ENCODE measurements around the gene PLAC8L1. TPM values are rescaled to one million over a fixed set of nuclear protein-coding genes. Genes with fewer than 3 reads are reported as not detected.

PLAC8L1 gene
- total and polyA plus RNA-seq, 2 of the 13 experiments (the other 11 are each of a cell fraction or from before 2014, with no cell fraction given), result 0.44 TPM; not detected in 1

DNA sequence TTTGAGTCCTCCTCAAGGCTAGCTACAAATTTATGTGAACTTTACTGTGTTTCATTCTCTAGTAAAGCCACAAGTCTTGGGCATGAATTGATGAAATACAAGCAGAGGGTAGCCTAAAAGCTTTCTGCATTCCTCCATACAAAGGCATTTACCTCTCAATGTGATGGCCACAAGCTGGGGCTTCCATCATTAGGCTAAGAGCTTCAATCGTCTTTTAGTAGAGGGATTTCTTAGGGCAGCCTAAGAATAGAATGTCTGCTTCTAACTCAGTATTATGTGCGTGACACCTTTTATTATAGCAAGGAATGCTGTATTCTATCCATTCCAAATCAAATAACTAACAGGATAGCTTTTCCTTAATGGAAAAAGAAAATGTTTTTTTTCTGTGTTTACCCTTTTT is 3.7 kb downstream of the PLAC8L1 start (continued):
- TF ChIP-seq SP4 (CRISPR knock-in tag; IDR thresholded peaks at IDR 0.05), result no peak
- TF ChIP-seq, protein P1, sequence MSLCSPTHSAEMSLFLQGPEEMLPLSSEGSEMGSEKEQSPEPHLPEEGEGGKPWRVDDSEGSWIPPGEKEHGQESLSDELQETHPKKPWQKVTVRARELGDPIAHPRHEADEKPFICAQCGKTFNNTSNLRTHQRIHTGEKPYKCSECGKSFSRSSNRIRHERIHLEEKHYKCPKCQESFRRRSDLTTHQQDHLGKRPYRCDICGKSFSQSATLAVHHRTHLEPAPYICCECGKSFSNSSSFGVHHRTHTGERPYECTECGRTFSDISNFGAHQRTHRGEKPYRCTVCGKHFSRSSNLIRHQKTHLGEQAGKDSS (CRISPR knock-in tag; IDR thresholded peaks at IDR 0.05; ENCODE audit: borderline replicate concordance, low read depth), result no peak
- TF ChIP-seq ZNF547 (CRISPR knock-in tag; IDR thresholded peaks at IDR 0.05), result no peak

GRCh38 chr5:146098047-146098446 is 7.3 kb downstream of the PLAC8L1 start:
- FAIRE-seq (no peak), ATAC-seq (no peak), DNase-seq (ENCODE audit: low spot score) (no peak)
- H3K9ac ChIP-seq (ENCODE audit: insufficient read depth, low read depth, low read length), result no peak overlapping the region
- H3K36me3 ChIP-seq (replicated peaks in 1 of 2; ENCODE audit: control insufficient read depth in 1 of 2, insufficient read depth in 2 of 2, low read length in 2 of 2), result no peaks in the 10 kb centered on the region
- H3K9me3 ChIP-seq (ENCODE audit: low read length), result no peaks in the 10 kb centered on the region
- in situ Hi-C loops (cut with HindIII; ENCODE audit: extremely low pct_ligation_motif_present, low pct_unique_long_range_greater_than_20kb), result no loop called here
- WGBS (ENCODE audit: low lambda C conversion rate), result 74% methylated on average over 6 of the region's 6 CpGs
- no peak overlapping the region for H2AFZ ChIP-seq (ENCODE audit: low read length)
- no peak overlapping the region for H3K27ac ChIP-seq (ENCODE audit: extremely low read length, insufficient read depth, low read length)
- no peaks in the 10 kb centered on the region for H3K27me3 ChIP-seq (ENCODE audit: control insufficient read depth in 1 of 2, insufficient read depth in 2 of 2, low read length in 2 of 2)
- H3K79me2 ChIP-seq (ENCODE audit: insufficient read depth, low read length), result no peaks in the 10 kb centered on the region
- no peak overlapping the region for H3K4me2 ChIP-seq (ENCODE audit: low read depth, low read length)
- H3K4me3 ChIP-seq (replicated peaks in 1 of 3; ENCODE audit: insufficient read depth in 1 of 3, low read depth in 2 of 3, low read length in 3 of 3), result no peak overlapping the region
- CTCF ChIA-PET (ENCODE audit: low intra/inter-chr PET ratio, low total read pairs), result no interaction called here
- intact Hi-C loops (cut with micrococcal nuclease; ENCODE audit: unreplicated experiment), result no loop called here
- BruUV-seq (replicated peaks), result no TSS peak
- POLR2A ChIA-PET, result no interaction called here
- H4K20me1 ChIP-seq (ENCODE audit: insufficient read depth, low read length), result no peaks in the 10 kb centered on the region
- no peaks in the 10 kb centered on the region for H3K4me1 ChIP-seq (ENCODE audit: insufficient read depth, low read length)
- TF ChIP-seq TCF7L2 (IDR thresholded peaks at IDR 0.05; ENCODE audit: low read depth, low read length), result no peak
- no peak for TF ChIP-seq ZNF740 (CRISPR knock-in tag; IDR thresholded peaks at IDR 0.05)
- no peak for TF ChIP-seq TCF7 (IDR thresholded peaks at IDR 0.05; ENCODE audit: low read depth)
- TF ChIP-seq NPAS2 (CRISPR knock-in tag; IDR thresholded peaks at IDR 0.05; ENCODE audit: borderline replicate concordance), result no peak
- TF ChIP-seq HCFC1 (IDR thresholded peaks at IDR 0.05; ENCODE audit: low read depth, low read length), result no peak
- no peak for TF ChIP-seq ZNF256 (CRISPR knock-in tag; conservative IDR thresholded peaks at IDR 0.05)
- no peak for TF ChIP-seq ZNF839 (CRISPR knock-in tag; IDR thresholded peaks at IDR 0.05; ENCODE audit: borderline replicate concordance)
- TF ChIP-seq ZFP37 (CRISPR knock-in tag; IDR thresholded peaks at IDR 0.05; ENCODE audit: borderline replicate concordance), result no peak
- no peak for TF ChIP-seq KLF16 (CRISPR knock-in tag; IDR thresholded peaks at IDR 0.05)
- no peak for TF ChIP-seq ZNF546 (CRISPR knock-in tag; conservative IDR thresholded peaks at IDR 0.05)
- TF ChIP-seq ZNF597 (CRISPR knock-in tag; IDR thresholded peaks at IDR 0.05), result no peak
- no peak for TF ChIP-seq FIP1L1 (IDR thresholded peaks at IDR 0.05; ENCODE audit: borderline replicate concordance, insufficient read depth, low read depth, low read length)
